NOMO-1 (cell line): ENCODE measurements around the gene TMEM215.
"Not testable (repeated sequence)": the region's sequence is repeated elsewhere in the genome, so short reads cannot be mapped to it uniquely, and the experiment has no call there.

Source experiments
- DNase-seq, 2 experiments: peaks; one replicate each; lab custom pipeline; 2025; ENCODE audit not compliant: unreplicated experiment in 2 of 2; lab: John Stamatoyannopoulos, UW

TMEM215 gene

GRCh38 chr9:32783168-32783891 is at the start of gene TMEM215:
TMEM215 (plus strand) TSS chr9:32783540; CDS start chr9:32784184, 644 bp downstream.
- DNase-seq = no peak

- DNase-seq = no peak
Measured at GRCh38 chr9:32735476-32735875, 47.9 kb upstream of the TMEM215 start.

GRCh38 chr9:32737378-32737777 is 46.0 kb upstream of the TMEM215 start:
- no peak for DNase-seq

- DNase-seq = no peak
Measured at GRCh38 chr9:32738501-32739172, 44.7 kb upstream of the TMEM215 start.

GRCh38 chr9:32741706-32742105 is 41.6 kb upstream of the TMEM215 start:
- DNase-seq = no peak

- no peak for DNase-seq
Measured at GRCh38 chr9:32742296-32742695, 41.0 kb upstream of the TMEM215 start.

GRCh38 chr9:32748013-32748412 is 35.3 kb upstream of the TMEM215 start:
- no peak for DNase-seq

GRCh38 chr9:32755730-32756129 is 27.6 kb upstream of the TMEM215 start:
- DNase-seq = no peak

GRCh38 chr9:32764139-32764538 is 19.2 kb upstream of the TMEM215 start:
- DNase-seq = no peak

- DNase-seq = no peak
Measured at GRCh38 chr9:32775283-32775682, 8.1 kb upstream of the TMEM215 start.

- no peak for DNase-seq
Measured at GRCh38 chr9:32776201-32776600, 7.1 kb upstream of the TMEM215 start.

- no peak for DNase-seq
Measured at GRCh38 chr9:32782476-32783167, 718 bp upstream of the TMEM215 start.

GRCh38 chr9:32787816-32788215 is 4.5 kb downstream of the TMEM215 start:
- no peak for DNase-seq

- not testable (repeated sequence) for DNase-seq
Measured at GRCh38 chr9:32796015-32796414, 12.7 kb downstream of the TMEM215 start.

- DNase-seq = no peak
Measured at GRCh38 chr9:32801530-32801929, 18.2 kb downstream of the TMEM215 start.

GRCh38 chr9:32807217-32807616 is 23.9 kb downstream of the TMEM215 start:
- no peak for DNase-seq

GRCh38 chr9:32811246-32811645 is 27.9 kb downstream of the TMEM215 start:
- DNase-seq = no peak

- DNase-seq = no peak
Measured at GRCh38 chr9:32820322-32820721, 37.0 kb downstream of the TMEM215 start.

- DNase-seq = no peak
Measured at GRCh38 chr9:32823101-32823500, 39.8 kb downstream of the TMEM215 start.

GRCh38 chr9:32823551-32823950 is 40.2 kb downstream of the TMEM215 start:
- no peak for DNase-seq

- no peak for DNase-seq
Measured at GRCh38 chr9:32825203-32825602, 41.9 kb downstream of the TMEM215 start.

GRCh38 chr9:32828861-32829260 is 45.5 kb downstream of the TMEM215 start:
- DNase-seq = no peak
